ENCODE results near the gene ANO2.

GRCh38 chr12:5723711-5724252 is 221.3 kb downstream of the ANO2 start:
- TF ChIP-seq YY1 (IDR thresholded peaks at IDR 0.05; ENCODE audit: low read depth) = no peak
- no peak for TF ChIP-seq TAF1 (IDR thresholded peaks at IDR 0.05; ENCODE audit: low read depth)
- TF ChIP-seq CEBPB (IDR thresholded peaks at IDR 0.05) = no peak
